Suprapubic skin (tissue), 4 donors: ENCODE data around the gene EXOSC10. TPM values are rescaled to one million over a fixed set of nuclear protein-coding genes. Genes with fewer than 3 reads are reported as not detected.

Experiments used
- DNase-seq, 2 donors: peaks; one replicate each; pipeline ENCODE4 v3.0.0-alpha.2; 2019; ENCODE audit warnings: low spot score in 2 of 2
- H3K27ac ChIP-seq: fragments of 200-600 bp; sonication (generic); one replicate; pipeline ENCODE4 v1.5.1; 2019
- H3K27me3 ChIP-seq: fragments of 200-600 bp; sonication (generic); one replicate; pipeline ENCODE4 v1.5.1; 2019
- H3K36me3 ChIP-seq: fragments of 200-600 bp; sonication (generic); one replicate; pipeline ENCODE4 v1.5.1; 2019
- H3K4me1 ChIP-seq: fragments of 200-600 bp; sonication (generic); one replicate; pipeline ENCODE4 v1.5.1; 2019
- H3K4me3 ChIP-seq: fragments of 200-600 bp; sonication (generic); one replicate; pipeline ENCODE4 v1.5.1; 2019; ENCODE audit warnings: mild to moderate bottlenecking
- H3K9me3 ChIP-seq: fragments of 200-600 bp; sonication (generic); one replicate; pipeline ENCODE4 v1.5.1; 2019
- EP300 ChIP-seq: sonication (generic); formaldehyde crosslinking; IDR thresholded peaks from one replicate; pipeline ENCODE4 v1.6.1; 2017; ENCODE audit warnings: antibody characterized with exemption
- POLR2A ChIP-seq, 2 donors: fragments of 450-650 bp; IDR thresholded peaks; one replicate each; pipeline ENCODE4 v1.6.1; 2017; ENCODE audit warnings: antibody characterized with exemption in 2 of 2, mild to moderate bottlenecking in 2 of 2, moderate library complexity in 2 of 2
- POLR2AphosphoS5 ChIP-seq, 3 donors: sonication (generic); formaldehyde crosslinking; IDR thresholded peaks; one replicate each; pipeline ENCODE4 v1.6.1; 2017; ENCODE audit warnings: antibody characterized with exemption in 3 of 3
- WGBS: methylation state at CpG from one replicate; pipeline ENCODE4 v1.1.5; 2018; 5-methylcytosine and 5-hydroxymethylcytosine counted together
- total RNA-seq, 4 donors: library from RNA; depleted of rRNA; stranded (reverse); fragments of >200 nt; gene quantifications; one replicate each; pipeline ENCODE4 v1.1.0, GENCODE V29; 2016
- TF ChIP-seq, protein P1 (sequence below), 2 donors: fragments of 200-600 bp in 1 of 2; fragments of 450-650 bp in 1 of 2; sonication (generic) in 1 of 2; IDR thresholded peaks; one replicate each; pipeline ENCODE4 v1.5.1; 2016 to 2019; ENCODE audit warnings: antibody characterized with exemption in 2 of 2, mild to moderate bottlenecking in 1 of 2, moderate library complexity in 1 of 2

Gene EXOSC10
- total RNA-seq, 4 donors from 2014 or later: 45.7 to 127 (median 68.7) TPM

DNA sequence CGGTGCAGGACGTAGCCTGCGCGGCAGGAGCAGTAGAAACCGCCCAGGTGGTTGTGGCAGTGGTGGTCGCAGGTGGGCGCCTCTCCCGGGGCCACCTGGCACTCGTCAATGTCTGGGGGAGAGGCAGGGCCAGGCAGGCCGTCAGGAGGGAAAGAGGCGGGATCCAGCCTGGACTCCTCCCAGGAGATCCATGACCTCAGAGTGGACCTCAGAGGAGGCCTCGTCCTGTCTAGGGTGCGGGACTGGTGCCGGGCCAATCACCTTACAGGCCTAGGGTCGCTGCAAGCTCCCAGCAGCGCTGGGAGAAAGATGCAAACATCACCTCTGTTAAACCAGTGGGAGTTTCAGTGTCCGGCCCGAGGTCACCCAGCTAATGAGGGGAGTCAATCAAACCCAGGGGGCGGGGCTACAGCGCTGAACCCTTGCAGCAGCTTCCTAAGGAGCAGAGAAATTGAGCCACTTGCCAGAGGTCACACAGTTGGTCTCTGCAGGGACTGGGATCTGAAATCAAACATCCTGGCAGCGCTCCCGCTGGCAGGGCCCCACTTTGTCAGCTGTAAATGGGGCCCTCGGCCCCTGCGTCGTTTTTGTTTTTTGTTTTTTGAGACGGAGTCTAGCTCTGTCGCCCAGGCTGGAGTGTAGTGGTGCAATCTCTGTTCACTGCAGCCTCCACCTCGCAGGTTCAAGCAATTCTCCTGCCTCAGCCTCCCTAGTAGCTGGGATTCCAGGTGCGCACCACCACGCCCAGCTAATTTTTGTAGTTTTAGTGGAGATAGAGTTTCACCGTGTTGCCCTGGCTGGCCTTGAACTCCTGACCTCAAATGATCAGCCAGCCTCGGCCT lies 54.0 kb downstream of the EXOSC10 start:
- H3K4me3 ChIP-seq: no peak overlapping the region
- H3K27me3 ChIP-seq: no peaks in the 10 kb centered on the region
- no peaks in the 10 kb centered on the region for H3K36me3 ChIP-seq
- no peaks in the 10 kb centered on the region for H3K9me3 ChIP-seq
- TF ChIP-seq EP300 (no peak), POLR2A (IDR thresholded peaks at IDR 0.05) (no peak), POLR2AphosphoS5 (IDR thresholded peaks at IDR 0.05) (no peak)
- TF ChIP-seq, protein P1, sequence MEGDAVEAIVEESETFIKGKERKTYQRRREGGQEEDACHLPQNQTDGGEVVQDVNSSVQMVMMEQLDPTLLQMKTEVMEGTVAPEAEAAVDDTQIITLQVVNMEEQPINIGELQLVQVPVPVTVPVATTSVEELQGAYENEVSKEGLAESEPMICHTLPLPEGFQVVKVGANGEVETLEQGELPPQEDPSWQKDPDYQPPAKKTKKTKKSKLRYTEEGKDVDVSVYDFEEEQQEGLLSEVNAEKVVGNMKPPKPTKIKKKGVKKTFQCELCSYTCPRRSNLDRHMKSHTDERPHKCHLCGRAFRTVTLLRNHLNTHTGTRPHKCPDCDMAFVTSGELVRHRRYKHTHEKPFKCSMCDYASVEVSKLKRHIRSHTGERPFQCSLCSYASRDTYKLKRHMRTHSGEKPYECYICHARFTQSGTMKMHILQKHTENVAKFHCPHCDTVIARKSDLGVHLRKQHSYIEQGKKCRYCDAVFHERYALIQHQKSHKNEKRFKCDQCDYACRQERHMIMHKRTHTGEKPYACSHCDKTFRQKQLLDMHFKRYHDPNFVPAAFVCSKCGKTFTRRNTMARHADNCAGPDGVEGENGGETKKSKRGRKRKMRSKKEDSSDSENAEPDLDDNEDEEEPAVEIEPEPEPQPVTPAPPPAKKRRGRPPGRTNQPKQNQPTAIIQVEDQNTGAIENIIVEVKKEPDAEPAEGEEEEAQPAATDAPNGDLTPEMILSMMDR (IDR thresholded peaks at IDR 0.05): no peak
- no peak for DNase-seq
- WGBS: 71% methylated on average over 18 of the region's 32 CpGs
- H3K27ac ChIP-seq: no peak overlapping the region
- H3K4me1 ChIP-seq: no peaks in the 10 kb centered on the region

DNA sequence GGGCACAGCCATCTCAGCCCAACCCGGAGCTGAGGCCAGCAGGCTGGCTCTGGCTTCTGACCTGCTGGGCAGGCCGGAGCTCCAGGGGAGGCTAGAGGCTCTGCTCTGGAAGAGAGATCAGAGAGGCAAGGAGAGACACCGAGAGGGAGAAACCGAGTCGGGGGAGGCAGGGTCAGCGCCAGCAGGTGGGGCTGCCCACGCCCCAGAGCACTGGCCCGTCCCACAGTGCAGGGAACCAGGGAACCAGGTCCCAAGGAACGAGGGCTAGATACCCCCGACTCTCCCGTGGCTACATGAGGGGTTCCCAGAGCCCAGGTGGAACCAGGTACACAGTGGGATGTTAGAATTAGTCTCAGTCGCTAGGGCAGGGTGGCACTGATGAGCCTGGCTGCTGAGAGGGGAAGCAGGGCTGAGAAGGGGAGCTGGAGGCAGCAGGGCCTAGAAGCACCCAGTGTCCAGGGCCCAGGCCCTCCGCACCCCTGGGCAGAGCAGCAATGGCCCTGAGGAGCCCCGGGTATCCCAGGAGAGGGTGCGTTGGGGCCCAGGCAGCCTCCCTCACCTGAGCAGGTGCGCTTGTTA lies 54.7 kb downstream of the EXOSC10 start:
- 60% methylated on average over 2 of the region's 16 CpGs for WGBS
- DNase-seq: no peak
- TF ChIP-seq, protein P1 (IDR thresholded peaks at IDR 0.05): no peak
- no peak for TF ChIP-seq POLR2A (IDR thresholded peaks at IDR 0.05)
- no peak for TF ChIP-seq POLR2AphosphoS5 (IDR thresholded peaks at IDR 0.05)
- TF ChIP-seq EP300: no peak

DNA sequence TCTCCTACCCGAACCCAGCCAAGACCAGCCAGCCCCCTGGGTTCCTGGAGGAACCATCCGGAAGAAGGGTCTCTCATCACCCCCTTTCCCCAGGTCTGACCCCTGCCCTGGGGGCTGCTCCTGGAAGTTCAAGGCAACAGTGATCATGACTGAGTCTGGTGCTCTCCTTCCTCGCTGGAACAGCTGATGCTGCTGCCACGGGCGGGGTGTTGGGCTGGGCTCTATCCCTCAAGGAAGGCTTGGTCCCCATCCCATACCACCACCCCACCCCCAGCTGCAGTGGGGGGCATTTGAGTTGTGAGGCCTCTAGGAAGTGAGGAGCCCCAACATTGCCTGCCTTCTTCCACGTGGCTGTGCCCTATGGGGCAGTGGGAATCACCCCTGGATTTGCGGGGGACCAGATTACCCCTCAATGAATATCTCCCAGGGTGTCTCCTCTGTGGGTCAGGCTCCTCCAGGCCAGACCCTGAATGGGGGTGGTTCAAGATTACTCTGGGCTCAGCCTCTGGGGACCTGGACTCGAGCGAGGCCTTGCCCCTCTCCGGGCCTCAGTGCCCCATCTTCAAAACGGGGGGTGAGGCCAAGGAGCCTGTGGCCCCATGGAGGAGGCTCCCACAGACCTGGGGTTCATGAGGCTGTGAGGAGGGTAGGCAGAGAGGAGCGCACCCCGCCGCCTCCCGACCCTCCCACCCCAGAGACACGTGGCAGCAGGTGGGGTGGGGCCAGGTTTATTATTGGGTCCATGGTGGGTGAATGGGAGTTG lies 55.4 kb downstream of the EXOSC10 start:
- no peaks in the 10 kb centered on the region for H3K27me3 ChIP-seq
- no peak overlapping the region for H3K27ac ChIP-seq
- H3K4me1 ChIP-seq: no peaks in the 10 kb centered on the region
- WGBS: no CpG with 5 or more reads among the region's 16 CpGs
- no peak for DNase-seq
- no peaks in the 10 kb centered on the region for H3K36me3 ChIP-seq
- no peak for TF ChIP-seq EP300
- no peak for TF ChIP-seq POLR2A (IDR thresholded peaks at IDR 0.05)
- no peak for TF ChIP-seq POLR2AphosphoS5 (IDR thresholded peaks at IDR 0.05)
- TF ChIP-seq, protein P1 (IDR thresholded peaks at IDR 0.05): no peak
- H3K9me3 ChIP-seq: no peaks in the 10 kb centered on the region
- no peak overlapping the region for H3K4me3 ChIP-seq

More for the DNA sequence above, 54.7 kb downstream of the EXOSC10 start:
- Histone ChIP-seq H3K36me3 (no peaks in the 10 kb centered on the region), H3K4me3 (no peak overlapping the region), H3K9me3 (no peaks in the 10 kb centered on the region), H3K27me3 (no peaks in the 10 kb centered on the region), H3K4me1 (no peaks in the 10 kb centered on the region), H3K27ac (no peak overlapping the region)

DNA sequence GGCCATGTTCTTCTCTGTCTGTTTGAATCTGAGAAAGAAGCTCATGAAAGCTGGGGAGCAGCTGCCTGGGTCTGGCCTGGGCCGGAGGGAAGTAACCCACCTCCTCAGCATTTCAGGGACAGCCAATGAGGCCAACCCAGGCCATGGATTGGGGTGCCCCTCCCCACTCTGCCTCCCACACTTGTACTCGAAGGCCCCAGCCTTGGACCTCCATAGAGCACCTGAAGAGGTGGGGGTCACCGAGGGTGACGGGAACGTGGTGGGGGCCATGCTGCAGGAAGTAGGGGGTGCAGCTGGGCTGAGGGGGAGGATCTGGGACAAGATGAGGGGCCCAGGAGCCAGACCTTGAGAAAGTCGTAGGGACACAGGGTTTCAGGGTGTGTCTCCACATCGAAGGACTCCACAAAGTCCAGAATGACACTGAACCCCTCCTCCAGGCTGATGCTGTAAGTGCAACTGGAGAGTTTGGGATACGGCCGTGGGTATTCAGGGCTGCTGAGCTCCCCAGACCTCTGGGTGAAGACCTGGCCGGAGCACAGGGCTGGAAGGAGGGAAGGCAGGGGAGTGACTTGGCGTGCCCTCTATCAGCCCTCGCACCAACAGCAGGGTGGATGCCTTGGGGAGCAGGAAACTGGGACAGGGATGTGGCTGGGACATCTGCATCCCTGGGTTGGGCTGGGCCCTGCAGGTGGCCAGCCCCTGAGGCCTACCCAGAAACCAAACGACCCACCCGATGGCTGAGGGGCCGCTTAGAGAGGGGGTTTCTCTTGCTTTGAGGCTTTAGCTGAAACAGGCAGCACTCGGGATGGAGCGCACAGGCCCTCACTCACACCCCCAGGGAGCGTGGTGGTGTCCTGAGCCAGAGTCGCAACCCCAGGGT lies 56.4 kb downstream of the EXOSC10 start:
- no peaks in the 10 kb centered on the region for H3K36me3 ChIP-seq
- no peak for DNase-seq
- no peak overlapping the region for H3K27ac ChIP-seq
- no peaks in the 10 kb centered on the region for H3K4me1 ChIP-seq
- WGBS: 73% methylated on average over 12 of the region's 19 CpGs
- no peak for TF ChIP-seq POLR2AphosphoS5 (IDR thresholded peaks at IDR 0.05)
- TF ChIP-seq, protein P1 (IDR thresholded peaks at IDR 0.05): no peak
- TF ChIP-seq POLR2A (IDR thresholded peaks at IDR 0.05): no peak
- TF ChIP-seq EP300: no peak
- no peaks in the 10 kb centered on the region for H3K9me3 ChIP-seq
- H3K4me3 ChIP-seq: no peak overlapping the region
- H3K27me3 ChIP-seq: peaks cover 6% of the 10 kb centered on the region
